ENCODE measurements around the gene KMT2C.

KMT2C gene

DNA sequence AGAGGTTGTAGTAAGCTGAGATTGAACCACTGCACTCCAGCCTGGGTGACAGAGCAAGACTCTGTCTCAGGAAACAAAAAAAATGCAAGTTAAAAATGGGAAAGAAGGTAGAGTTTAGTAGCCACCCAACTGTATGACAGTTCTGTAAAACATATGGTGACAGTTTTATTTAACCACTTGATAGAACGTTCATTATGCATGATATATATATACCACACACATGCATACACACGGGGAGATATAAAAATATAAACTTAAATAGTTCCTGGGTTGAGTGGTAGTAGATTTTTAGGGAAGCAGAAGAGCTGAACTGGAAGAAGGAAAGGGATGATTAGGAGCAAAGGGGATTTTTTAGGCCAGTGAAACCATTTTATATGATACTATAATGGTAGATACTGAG lies 120.0 kb downstream of the KMT2C start:
- Histone ChIP-seq H2BK5ac (ENCODE audit: low read depth, low read length, poor library complexity, severe bottlenecking) (no peak overlapping the region), H3K27me3 (ENCODE audit: control insufficient read depth in 1 of 2, insufficient read depth in 1 of 2, low read length in 2 of 2) (no peaks in the 10 kb centered on the region), H3K14ac (ENCODE audit: low read length in 2 of 2) (no peak overlapping the region), H2BK15ac (ENCODE audit: low read depth, poor library complexity, severe bottlenecking) (no peak overlapping the region), H2BK120ac (ENCODE audit: low read depth, low read length) (no peak overlapping the region), H2BK12ac (ENCODE audit: low read length in 2 of 2) (no peak overlapping the region), H3K27ac (ENCODE audit: low read length, poor library complexity, severe bottlenecking) (no peak overlapping the region), H4K8ac (ENCODE audit: low read length) (no peak overlapping the region), H2AK5ac (ENCODE audit: low read length, severe bottlenecking) (no peak overlapping the region), H3K79me1 (replicated peaks; ENCODE audit: low read length, poor library complexity, severe bottlenecking) (peaks cover 11% of the 10 kb centered on the region), H3K23ac (ENCODE audit: low read length in 2 of 2) (no peak overlapping the region), H3K4me1 (ENCODE audit: control insufficient read depth, insufficient read depth, low read depth, low read length) (no peaks in the 10 kb centered on the region), H2AFZ (ENCODE audit: low read depth, low read length) (no peak overlapping the region), H3K4ac (ENCODE audit: low read depth in 1 of 2, low read length in 2 of 2) (no peak overlapping the region), H3K18ac (ENCODE audit: low read depth in 1 of 2, low read length in 2 of 2) (no peak overlapping the region), H4K91ac (ENCODE audit: low read length) (no peak overlapping the region), H3K9ac (ENCODE audit: low read length) (no peak overlapping the region), H3K9me3 (ENCODE audit: control insufficient read depth, low read length) (no peaks in the 10 kb centered on the region), H3K4me3 (ENCODE audit: insufficient read depth in 1 of 2, low read depth in 1 of 2, low read length in 2 of 2) (no peak overlapping the region), H3K36me3 (ENCODE audit: control insufficient read depth in 1 of 2, insufficient read depth in 2 of 2, low read depth in 1 of 2, low read length in 2 of 2) (peaks cover 7 to 13% of the 10 kb centered on the region in 2 experiments), H3K4me2 (ENCODE audit: low read length, poor library complexity, severe bottlenecking) (no peak overlapping the region)
- no CpG with 5 or more reads among the region's 2 CpGs for WGBS
- DNase-seq: no peak

DNA sequence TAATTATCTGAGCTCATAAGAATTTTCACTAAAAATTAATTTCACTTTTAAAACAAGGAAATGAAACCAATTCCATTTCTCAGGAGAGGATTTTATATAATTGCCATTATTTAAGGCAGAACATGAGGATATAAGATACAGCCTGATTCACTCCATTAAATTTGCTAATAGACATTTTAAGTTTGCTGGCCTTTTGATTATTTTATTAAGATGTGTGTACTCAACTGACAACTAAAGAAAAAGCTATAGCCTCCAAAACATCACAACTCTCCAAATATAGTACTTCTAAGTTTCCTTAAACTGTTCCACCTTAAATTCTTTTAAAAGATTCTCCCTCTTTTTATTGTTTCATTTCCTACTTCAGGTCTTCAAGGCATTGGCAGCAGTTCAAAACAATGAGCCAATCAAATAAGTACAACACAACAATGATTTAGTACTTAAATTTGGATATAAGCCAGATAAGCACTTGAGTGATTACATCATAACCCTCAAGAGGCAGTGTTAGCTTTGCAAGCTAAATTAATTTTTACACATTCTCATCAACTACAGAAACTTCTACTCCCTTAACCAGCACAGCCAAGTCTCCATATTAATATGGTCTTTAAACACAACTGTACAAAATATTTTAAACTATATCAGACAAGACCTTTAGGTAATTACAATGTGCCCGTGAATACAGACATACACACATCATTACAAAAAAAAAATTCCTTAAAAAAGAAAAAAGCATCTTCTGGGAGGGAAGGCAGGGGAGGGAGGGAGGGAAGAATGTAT lies 121.8 kb downstream of the KMT2C start:
- Histone ChIP-seq H2BK5ac (ENCODE audit: low read depth, low read length, poor library complexity, severe bottlenecking) (no peak overlapping the region), H3K9me3 (ENCODE audit: control insufficient read depth, low read length) (no peaks in the 10 kb centered on the region), H3K4me1 (ENCODE audit: control insufficient read depth, insufficient read depth, low read depth, low read length) (no peaks in the 10 kb centered on the region), H3K23ac (ENCODE audit: low read length in 2 of 2) (no peak overlapping the region), H2BK120ac (ENCODE audit: low read depth, low read length) (no peak overlapping the region), H2AK5ac (ENCODE audit: low read length, severe bottlenecking) (no peak overlapping the region), H3K18ac (ENCODE audit: low read depth in 1 of 2, low read length in 2 of 2) (no peak overlapping the region), H3K4me2 (ENCODE audit: low read length, poor library complexity, severe bottlenecking) (no peak overlapping the region), H3K4ac (ENCODE audit: low read depth in 1 of 2, low read length in 2 of 2) (no peak overlapping the region), H3K9ac (ENCODE audit: low read length) (peak overlapping the region; percentile 24), H4K8ac (ENCODE audit: low read length) (no peak overlapping the region), H2BK12ac (ENCODE audit: low read length in 2 of 2) (no peak overlapping the region), H3K27me3 (ENCODE audit: control insufficient read depth in 1 of 2, insufficient read depth in 1 of 2, low read length in 2 of 2) (no peaks in the 10 kb centered on the region), H3K36me3 (ENCODE audit: control insufficient read depth in 1 of 2, insufficient read depth in 2 of 2, low read depth in 1 of 2, low read length in 2 of 2) (peaks cover 13 to 26% of the 10 kb centered on the region in 2 experiments), H2AFZ (ENCODE audit: low read depth, low read length) (no peak overlapping the region), H2BK15ac (ENCODE audit: low read depth, poor library complexity, severe bottlenecking) (no peak overlapping the region), H3K14ac (ENCODE audit: low read length in 2 of 2) (no peak overlapping the region), H3K79me1 (replicated peaks; ENCODE audit: low read length, poor library complexity, severe bottlenecking) (peaks cover 14% of the 10 kb centered on the region), H3K27ac (ENCODE audit: low read length, poor library complexity, severe bottlenecking) (no peak overlapping the region), H4K91ac (ENCODE audit: low read length) (no peak overlapping the region), H3K4me3 (ENCODE audit: insufficient read depth in 1 of 2, low read depth in 1 of 2, low read length in 2 of 2) (no peak overlapping the region)
- DNase-seq: peak; percentile 81
- WGBS: no CpG with 5 or more reads among the region's 1 CpG

DNA sequence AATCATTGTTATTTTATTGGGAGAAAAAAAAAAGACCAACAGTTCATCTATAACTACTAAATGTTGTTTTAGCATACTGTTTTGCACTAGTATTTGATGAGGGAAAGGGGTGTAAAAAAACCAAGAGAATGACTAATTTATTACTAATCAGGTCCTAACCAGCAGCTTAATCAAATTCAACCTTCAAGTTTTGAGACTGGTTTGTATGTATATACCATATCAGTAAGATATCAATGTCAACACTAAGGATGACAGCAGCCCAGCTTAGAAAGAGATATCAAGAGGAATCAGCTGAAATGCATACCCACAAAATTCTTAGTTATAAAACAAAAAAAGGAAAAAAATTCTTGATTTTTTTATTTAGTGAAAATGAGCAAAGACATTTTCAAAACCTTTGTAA lies 122.6 kb downstream of the KMT2C start:
- Histone ChIP-seq H4K8ac (ENCODE audit: low read length) (no peak overlapping the region), H2BK15ac (ENCODE audit: low read depth, poor library complexity, severe bottlenecking) (no peak overlapping the region), H3K14ac (ENCODE audit: low read length in 2 of 2) (no peak overlapping the region), H4K91ac (ENCODE audit: low read length) (no peak overlapping the region), H3K18ac (ENCODE audit: low read depth in 1 of 2, low read length in 2 of 2) (no peak overlapping the region), H3K36me3 (ENCODE audit: control insufficient read depth in 1 of 2, insufficient read depth in 2 of 2, low read depth in 1 of 2, low read length in 2 of 2) (peaks cover 17 to 32% of the 10 kb centered on the region in 2 experiments), H3K9me3 (ENCODE audit: control insufficient read depth, low read length) (no peaks in the 10 kb centered on the region), H3K4me2 (ENCODE audit: low read length, poor library complexity, severe bottlenecking) (no peak overlapping the region), H2BK5ac (ENCODE audit: low read depth, low read length, poor library complexity, severe bottlenecking) (no peak overlapping the region), H2AFZ (ENCODE audit: low read depth, low read length) (no peak overlapping the region), H3K79me1 (replicated peaks; ENCODE audit: low read length, poor library complexity, severe bottlenecking) (peaks cover 14% of the 10 kb centered on the region), H2BK12ac (ENCODE audit: low read length in 2 of 2) (no peak overlapping the region), H3K4ac (ENCODE audit: low read depth in 1 of 2, low read length in 2 of 2) (no peak overlapping the region), H3K27me3 (ENCODE audit: control insufficient read depth in 1 of 2, insufficient read depth in 1 of 2, low read length in 2 of 2) (no peaks in the 10 kb centered on the region), H3K23ac (ENCODE audit: low read length in 2 of 2) (no peak overlapping the region), H3K4me1 (ENCODE audit: control insufficient read depth, insufficient read depth, low read depth, low read length) (no peaks in the 10 kb centered on the region), H3K9ac (ENCODE audit: low read length) (peak overlapping the region; percentile 24), H3K27ac (ENCODE audit: low read length, poor library complexity, severe bottlenecking) (no peak overlapping the region), H2BK120ac (ENCODE audit: low read depth, low read length) (no peak overlapping the region), H2AK5ac (ENCODE audit: low read length, severe bottlenecking) (no peak overlapping the region), H3K4me3 (ENCODE audit: insufficient read depth in 1 of 2, low read depth in 1 of 2, low read length in 2 of 2) (no peak overlapping the region)
- no peak for DNase-seq

DNA sequence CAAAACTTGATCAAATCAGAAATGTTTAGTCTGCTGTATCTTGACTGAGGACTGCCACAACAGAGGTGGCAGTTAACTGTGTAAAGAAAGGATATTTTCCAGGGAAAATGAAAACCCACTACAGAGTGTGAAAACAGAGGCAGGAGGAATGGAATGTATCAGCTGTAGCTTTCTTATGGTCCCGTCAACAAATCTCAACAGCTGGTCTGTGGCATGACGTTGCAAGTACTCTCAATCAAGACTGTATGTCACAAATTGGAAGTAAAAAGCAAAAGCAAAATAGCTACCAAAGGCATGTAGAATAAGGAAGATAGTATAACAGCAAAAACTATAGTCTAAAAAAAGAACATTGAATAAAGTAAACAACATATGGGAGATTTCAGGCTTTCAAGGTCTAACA lies 123.5 kb downstream of the KMT2C start:
- Histone ChIP-seq H3K18ac (ENCODE audit: low read depth in 1 of 2, low read length in 2 of 2) (no peak overlapping the region), H3K4me3 (ENCODE audit: insufficient read depth in 1 of 2, low read depth in 1 of 2, low read length in 2 of 2) (no peak overlapping the region), H3K36me3 (ENCODE audit: control insufficient read depth in 1 of 2, insufficient read depth in 2 of 2, low read depth in 1 of 2, low read length in 2 of 2) (peaks cover 18 to 37% of the 10 kb centered on the region in 2 experiments), H3K4me1 (ENCODE audit: control insufficient read depth, insufficient read depth, low read depth, low read length) (no peaks in the 10 kb centered on the region), H3K27ac (ENCODE audit: low read length, poor library complexity, severe bottlenecking) (no peak overlapping the region), H2AFZ (ENCODE audit: low read depth, low read length) (no peak overlapping the region), H3K27me3 (ENCODE audit: control insufficient read depth in 1 of 2, insufficient read depth in 1 of 2, low read length in 2 of 2) (no peaks in the 10 kb centered on the region), H3K9me3 (ENCODE audit: control insufficient read depth, low read length) (no peaks in the 10 kb centered on the region), H3K79me1 (replicated peaks; ENCODE audit: low read length, poor library complexity, severe bottlenecking) (peaks cover 13% of the 10 kb centered on the region), H3K4ac (ENCODE audit: low read depth in 1 of 2, low read length in 2 of 2) (no peak overlapping the region), H2BK15ac (ENCODE audit: low read depth, poor library complexity, severe bottlenecking) (no peak overlapping the region), H3K9ac (ENCODE audit: low read length) (peak overlapping the region; percentile 5), H2BK12ac (ENCODE audit: low read length in 2 of 2) (no peak overlapping the region), H3K4me2 (ENCODE audit: low read length, poor library complexity, severe bottlenecking) (no peak overlapping the region), H2BK120ac (ENCODE audit: low read depth, low read length) (no peak overlapping the region), H4K8ac (ENCODE audit: low read length) (no peak overlapping the region), H2BK5ac (ENCODE audit: low read depth, low read length, poor library complexity, severe bottlenecking) (no peak overlapping the region), H4K91ac (ENCODE audit: low read length) (no peak overlapping the region), H3K23ac (ENCODE audit: low read length in 2 of 2) (no peak overlapping the region), H2AK5ac (ENCODE audit: low read length, severe bottlenecking) (no peak overlapping the region), H3K14ac (ENCODE audit: low read length in 2 of 2) (no peak overlapping the region)
- WGBS: 43% methylated on average over 2 of the region's 2 CpGs
- peak; percentile 63 for DNase-seq

Measured in mesenchymal stem cell (in vitro differentiated cells and primary cell).